Measurements from ENCODE around the gene SKAP2.

SKAP2 gene

GRCh38 chr7:26629696-26630095, 234.7 kb downstream of the SKAP2 start:
- no peak for DNase-seq

- DNase-seq: no peak
Measured at GRCh38 chr7:26627891-26628341, 236.5 kb downstream of the SKAP2 start.

GRCh38 chr7:26627221-26627620, 237.2 kb downstream of the SKAP2 start:
- no peak for DNase-seq

DNA sequence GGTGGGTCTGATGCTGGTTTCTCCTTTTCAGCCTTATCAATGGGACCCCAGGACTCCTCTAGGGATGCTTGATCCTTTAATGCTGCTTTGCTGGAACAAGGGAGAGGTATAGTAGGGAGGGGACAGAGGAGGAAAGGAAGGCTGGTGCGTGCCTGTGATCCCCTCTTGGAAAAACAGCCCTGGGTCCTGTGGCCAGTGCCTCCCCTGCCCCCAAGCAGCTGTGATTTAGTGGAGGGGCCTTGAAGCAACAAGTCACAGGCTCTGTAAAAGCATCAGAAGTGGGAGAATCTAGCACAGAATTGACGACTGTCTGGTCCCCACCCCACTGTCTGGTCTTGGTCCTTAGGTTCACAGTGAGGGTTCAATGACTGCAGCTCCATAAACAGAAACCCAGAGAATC, 237.7 kb downstream of the SKAP2 start:
- no peak for DNase-seq

DNA sequence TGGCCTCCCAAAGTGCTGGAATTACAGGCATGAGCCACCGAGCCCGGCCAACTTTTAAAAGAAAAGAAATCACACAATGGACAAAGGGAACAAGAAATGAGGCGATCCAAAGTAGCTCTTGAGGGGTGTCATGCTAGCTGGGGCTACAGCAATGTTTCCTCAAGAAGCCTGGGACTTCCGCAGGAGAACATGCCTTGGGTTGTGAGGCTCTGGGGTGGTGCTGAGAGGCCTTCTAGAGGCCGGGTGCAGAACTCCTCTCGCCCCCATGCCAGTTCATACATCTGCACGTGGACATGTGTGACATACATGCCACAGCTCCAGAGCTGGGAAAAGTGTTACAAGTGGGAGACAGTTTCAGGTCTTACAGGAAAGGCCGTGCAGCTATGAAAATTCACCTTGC, 238.2 kb downstream of the SKAP2 start:
- no peak for DNase-seq

DNA sequence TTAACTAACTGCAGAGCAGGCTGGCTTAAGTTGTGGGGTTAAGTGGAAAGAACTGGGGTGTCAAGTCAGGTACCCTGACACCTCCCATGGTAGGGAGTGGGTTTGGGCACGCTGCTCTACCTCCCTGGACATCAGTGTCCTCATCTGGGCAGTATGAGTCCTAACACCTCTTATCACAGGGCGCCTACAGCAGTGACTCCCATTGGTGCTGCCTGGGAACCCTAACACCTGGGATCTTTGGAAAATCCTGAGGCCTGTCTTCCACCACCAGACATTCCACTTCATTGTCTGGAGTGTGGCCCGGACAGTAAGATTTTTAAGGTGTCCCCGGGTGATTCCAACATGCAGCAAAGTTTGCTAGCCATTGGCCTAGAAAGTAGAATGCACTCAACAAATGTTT, 239.1 kb downstream of the SKAP2 start:
- no peak for DNase-seq

DNA sequence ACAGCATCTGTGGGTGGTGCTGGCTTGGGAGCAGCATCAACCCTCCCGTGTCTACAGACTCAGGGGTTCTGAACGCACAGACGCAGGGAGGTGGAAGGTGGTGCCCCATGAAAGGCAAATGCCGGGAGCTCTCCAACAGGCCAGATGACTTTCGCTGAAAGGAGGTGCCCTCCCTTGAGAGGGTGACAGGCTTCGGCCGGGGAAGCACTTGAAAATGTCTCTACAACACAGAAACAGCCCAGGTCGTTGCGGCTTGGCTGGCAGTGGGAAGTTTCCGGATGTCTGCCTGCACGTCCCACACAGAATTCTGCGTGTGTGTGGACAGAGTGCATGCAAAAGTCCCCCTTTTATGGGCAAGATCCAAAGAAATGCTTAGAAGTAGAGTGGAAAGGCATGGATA, 239.6 kb downstream of the SKAP2 start:
- no peak for DNase-seq

DNA sequence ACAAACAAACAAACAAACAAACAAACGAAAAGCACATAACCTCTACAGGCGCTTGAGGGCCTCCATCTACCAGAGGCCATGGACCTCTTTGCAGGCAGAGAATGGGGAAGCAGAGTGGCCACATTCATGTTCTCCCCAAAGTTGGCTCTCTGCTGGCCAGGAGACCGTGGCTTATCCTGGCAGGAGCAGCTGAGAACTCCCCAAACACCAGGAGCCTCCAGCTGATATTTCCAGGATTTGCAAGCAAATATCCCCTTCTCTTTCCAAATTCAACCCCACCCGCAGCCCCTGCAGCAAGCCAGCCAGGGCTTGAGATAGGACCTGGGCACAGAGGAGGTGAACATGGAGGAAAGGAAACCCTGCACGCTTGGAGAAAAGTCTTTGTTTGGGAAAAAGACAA, 240.0 kb downstream of the SKAP2 start:
- no peak for DNase-seq

- DNase-seq: no peak
Measured at GRCh38 chr7:26620352-26620751, 244.0 kb downstream of the SKAP2 start.

GRCh38 chr7:26619348-26619984, 244.9 kb downstream of the SKAP2 start:
- no peak for DNase-seq

GRCh38 chr7:26618898-26619297, 245.5 kb downstream of the SKAP2 start:
- DNase-seq: no peak

DNA sequence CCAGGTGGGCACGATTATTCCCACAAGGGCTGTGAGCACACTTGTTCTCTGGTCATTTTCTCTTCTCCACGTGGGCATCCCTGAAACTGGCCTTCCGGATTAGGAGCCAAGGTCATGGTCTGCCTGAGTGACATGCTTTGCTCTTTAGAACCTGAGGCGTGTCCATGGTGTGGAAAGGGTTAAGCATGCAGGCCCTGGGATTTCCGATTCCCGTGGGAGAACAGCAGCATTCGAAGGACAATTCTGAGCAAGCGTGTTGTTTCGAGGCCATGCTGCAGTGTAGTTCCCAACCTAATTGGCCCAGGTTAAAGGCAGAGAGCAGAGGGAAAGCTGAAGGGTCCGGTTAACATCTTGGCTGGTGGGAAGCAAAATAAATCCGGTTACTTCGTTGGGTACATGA, 245.9 kb downstream of the SKAP2 start:
- no peak for DNase-seq

Measured in GDM1 (cell line).